Hepatocyte (in vitro differentiated cells): ENCODE data around the gene SLU7.

ENCODE experiments used
- EZH2 ChIP-seq: fragments of 200-600 bp; sonication (generic); IDR thresholded peaks from 2 replicates; pipeline ENCODE4 v1.6.1; 2016; ENCODE audit warnings: antibody characterized with exemption, mild to moderate bottlenecking, borderline replicate concordance
- TF ChIP-seq, protein P1 (sequence below): fragments of 200-600 bp; sonication (generic); IDR thresholded peaks from 2 replicates; pipeline ENCODE4 v1.5.1; 2016; ENCODE audit warnings: antibody characterized with exemption, mild to moderate bottlenecking; ENCODE audit not compliant: poor library complexity

GRCh38 chr5:160453751-160454150 is 34.9 kb upstream of the SLU7 start:
- no peak for TF ChIP-seq EZH2
- TF ChIP-seq, protein P1, sequence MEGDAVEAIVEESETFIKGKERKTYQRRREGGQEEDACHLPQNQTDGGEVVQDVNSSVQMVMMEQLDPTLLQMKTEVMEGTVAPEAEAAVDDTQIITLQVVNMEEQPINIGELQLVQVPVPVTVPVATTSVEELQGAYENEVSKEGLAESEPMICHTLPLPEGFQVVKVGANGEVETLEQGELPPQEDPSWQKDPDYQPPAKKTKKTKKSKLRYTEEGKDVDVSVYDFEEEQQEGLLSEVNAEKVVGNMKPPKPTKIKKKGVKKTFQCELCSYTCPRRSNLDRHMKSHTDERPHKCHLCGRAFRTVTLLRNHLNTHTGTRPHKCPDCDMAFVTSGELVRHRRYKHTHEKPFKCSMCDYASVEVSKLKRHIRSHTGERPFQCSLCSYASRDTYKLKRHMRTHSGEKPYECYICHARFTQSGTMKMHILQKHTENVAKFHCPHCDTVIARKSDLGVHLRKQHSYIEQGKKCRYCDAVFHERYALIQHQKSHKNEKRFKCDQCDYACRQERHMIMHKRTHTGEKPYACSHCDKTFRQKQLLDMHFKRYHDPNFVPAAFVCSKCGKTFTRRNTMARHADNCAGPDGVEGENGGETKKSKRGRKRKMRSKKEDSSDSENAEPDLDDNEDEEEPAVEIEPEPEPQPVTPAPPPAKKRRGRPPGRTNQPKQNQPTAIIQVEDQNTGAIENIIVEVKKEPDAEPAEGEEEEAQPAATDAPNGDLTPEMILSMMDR, result no peak
